PFSK-1 (cell line): ENCODE data around the gene SGPL1.

Source experiments
- POLR2AphosphoS5 ChIP-seq: IDR thresholded peaks from 2 replicates; pipeline ENCODE4 v1.6.1; 2012; ENCODE audit warnings: low read depth, mild to moderate bottlenecking, control low read depth, low read length, moderate library complexity
- REST ChIP-seq, 2 experiments: IDR thresholded peaks; 2 replicates each; pipeline versions ENCODE4 v1.6.1 to v1.8.0; 2011 to 2012; ENCODE audit warnings: low read depth in 2 of 2, low read length in 2 of 2, control low read depth in 1 of 2, inconsistent platforms in 1 of 2, mild to moderate bottlenecking in 1 of 2, moderate library complexity in 1 of 2; ENCODE audit not compliant: insufficient read depth in 1 of 2
- SIN3A ChIP-seq: IDR thresholded peaks from 2 replicates; pipeline ENCODE4 v1.6.1; 2012; ENCODE audit warnings: mild to moderate bottlenecking, low read length, moderate library complexity, borderline replicate concordance; ENCODE audit not compliant: insufficient read depth
- TAF1 ChIP-seq: IDR thresholded peaks from 2 replicates; pipeline ENCODE4 v1.6.1; 2012; ENCODE audit warnings: low read length, control low read depth, borderline replicate concordance; ENCODE audit not compliant: insufficient read depth

GRCh38 chr10:70905071-70906021 lies 89.6 kb downstream of the SGPL1 start:
- TF ChIP-seq POLR2AphosphoS5 (no peak), TAF1 (no peak), REST (IDR thresholded peaks at IDR 0.05; ENCODE audit: insufficient read depth in 1 of 2, low read depth in 2 of 2, low read length in 2 of 2) (no peak), SIN3A (no peak)
